Calu3 (cell line): Measurements from ENCODE around the gene CUL5. TPM values are rescaled to one million over a fixed set of nuclear protein-coding genes. Genes with fewer than 3 reads are reported as not detected.

Experiments
- BruUV-seq: library from RNA; stranded (reverse); fragments of 400-500 nt; replicated peaks from 2 replicates; lab custom pipeline; 2021; lab: Mats Ljungman, UMichigan
- CTCF ChIA-PET: fragments of 300-600 bp; sonication (Branson Sonifier 250); formaldehyde crosslinking; loops from one replicate; lab custom pipeline; 2022; ENCODE audit warnings: antibody characterized with exemption; lab: Charles Lee
- DNase-seq: peaks from one replicate; pipeline ENCODE4 v3.0.0; 2022
- H3K27ac Mint-ChIP-seq: one replicate; pipeline ENCODE4 v1.8.0; 2022; ENCODE audit warnings: mixed read lengths; ENCODE audit not compliant: unreplicated experiment
- H3K27me3 Mint-ChIP-seq: one replicate; pipeline ENCODE4 v1.8.0; 2022; ENCODE audit warnings: mixed read lengths; ENCODE audit not compliant: unreplicated experiment
- H3K36me3 Mint-ChIP-seq: one replicate; pipeline ENCODE4 v1.8.0; 2022; ENCODE audit warnings: mild to moderate bottlenecking, moderate library complexity, mixed read lengths; ENCODE audit not compliant: insufficient read depth, unreplicated experiment
- H3K4me1 Mint-ChIP-seq: one replicate; pipeline ENCODE4 v1.8.0; 2022; ENCODE audit warnings: mild to moderate bottlenecking, low read depth, mixed read lengths; ENCODE audit not compliant: unreplicated experiment
- H3K4me3 Mint-ChIP-seq: one replicate; pipeline ENCODE4 v1.8.0; 2022; ENCODE audit warnings: mild to moderate bottlenecking, low read depth, moderate library complexity, mixed read lengths; ENCODE audit not compliant: unreplicated experiment
- H3K9me3 Mint-ChIP-seq: one replicate; pipeline ENCODE4 v1.8.0; 2022; ENCODE audit warnings: low read depth, mixed read lengths; ENCODE audit not compliant: unreplicated experiment
- intact Hi-C: fragments of 100-400 bp; cut with micrococcal nuclease; formaldehyde crosslinking; loops from one replicate; pipeline ENCODE4 v1.10.0; 2022; ENCODE audit not compliant: unreplicated experiment
- total RNA-seq: library from RNA; stranded (reverse); gene quantifications from 2 replicates; pipeline ENCODE4 v1.2.3, GENCODE V29; 2022
- TF ChIP-seq, protein P1 (sequence below): fragments of 200-600 bp; IDR thresholded peaks from one replicate; pipeline ENCODE4 v1.8.0; 2022; ENCODE audit warnings: antibody characterized with exemption; ENCODE audit not compliant: unreplicated experiment

CUL5 gene
- total RNA-seq, 1 experiment from 2014 or later = 17.2 TPM

DNA sequence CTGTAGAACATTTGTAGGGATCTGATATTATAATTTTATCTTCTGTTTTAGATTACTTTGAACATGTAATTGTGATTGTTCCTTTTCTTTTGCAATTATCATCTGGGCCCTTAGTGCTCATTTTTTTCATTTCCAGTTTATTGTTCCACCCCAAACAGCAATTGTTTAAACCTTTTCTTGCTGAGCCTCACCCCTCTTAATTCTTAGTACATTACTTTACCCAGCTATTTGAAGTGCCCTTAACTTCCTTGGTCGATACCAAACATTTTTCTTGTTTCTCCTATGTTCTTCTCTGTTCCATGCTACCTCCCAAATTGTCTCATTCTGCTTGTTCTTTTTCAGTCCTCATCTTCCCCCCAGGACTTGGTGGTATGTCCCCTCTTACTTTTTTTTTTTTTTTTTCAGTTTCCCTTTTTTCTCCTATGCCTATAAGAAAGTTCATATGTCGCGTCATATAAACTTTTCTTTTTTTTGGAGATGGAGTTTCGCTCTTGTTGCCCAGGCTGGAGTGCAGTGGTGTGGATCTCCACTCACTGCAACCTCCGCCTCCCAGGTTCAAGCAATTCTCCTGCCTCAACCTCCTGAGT is 3.5 kb downstream of the CUL5 start:
- H3K36me3 Mint-ChIP-seq = peaks cover 20% of the 10 kb centered on the region

DNA sequence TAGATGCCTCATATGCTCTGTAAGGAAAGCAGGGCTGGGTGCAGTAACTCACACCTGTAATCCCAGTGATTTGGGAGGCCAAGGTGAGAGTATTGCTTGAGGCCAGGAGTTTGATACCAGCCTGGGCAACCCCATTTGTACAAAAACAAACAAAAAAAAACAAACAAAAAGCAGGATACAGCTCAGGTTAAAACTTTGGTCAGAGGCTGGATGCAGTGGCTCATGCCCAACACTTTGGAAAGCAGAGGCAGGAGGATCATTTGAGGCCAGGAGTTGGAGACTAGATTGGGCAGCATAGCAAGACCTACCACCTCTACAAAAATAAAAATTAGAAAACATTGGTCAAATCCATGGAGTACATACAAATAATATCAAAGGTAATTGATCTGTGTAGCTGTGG is 7.9 kb downstream of the CUL5 start:
- H3K4me3 Mint-ChIP-seq = no peak overlapping the region
- DNase-seq = no peak
- no peak overlapping the region for H3K27ac Mint-ChIP-seq
- no peaks in the 10 kb centered on the region for H3K36me3 Mint-ChIP-seq
- TF ChIP-seq, protein P1, sequence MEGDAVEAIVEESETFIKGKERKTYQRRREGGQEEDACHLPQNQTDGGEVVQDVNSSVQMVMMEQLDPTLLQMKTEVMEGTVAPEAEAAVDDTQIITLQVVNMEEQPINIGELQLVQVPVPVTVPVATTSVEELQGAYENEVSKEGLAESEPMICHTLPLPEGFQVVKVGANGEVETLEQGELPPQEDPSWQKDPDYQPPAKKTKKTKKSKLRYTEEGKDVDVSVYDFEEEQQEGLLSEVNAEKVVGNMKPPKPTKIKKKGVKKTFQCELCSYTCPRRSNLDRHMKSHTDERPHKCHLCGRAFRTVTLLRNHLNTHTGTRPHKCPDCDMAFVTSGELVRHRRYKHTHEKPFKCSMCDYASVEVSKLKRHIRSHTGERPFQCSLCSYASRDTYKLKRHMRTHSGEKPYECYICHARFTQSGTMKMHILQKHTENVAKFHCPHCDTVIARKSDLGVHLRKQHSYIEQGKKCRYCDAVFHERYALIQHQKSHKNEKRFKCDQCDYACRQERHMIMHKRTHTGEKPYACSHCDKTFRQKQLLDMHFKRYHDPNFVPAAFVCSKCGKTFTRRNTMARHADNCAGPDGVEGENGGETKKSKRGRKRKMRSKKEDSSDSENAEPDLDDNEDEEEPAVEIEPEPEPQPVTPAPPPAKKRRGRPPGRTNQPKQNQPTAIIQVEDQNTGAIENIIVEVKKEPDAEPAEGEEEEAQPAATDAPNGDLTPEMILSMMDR = no peak
- intact Hi-C loops = no loop called here
- H3K4me1 Mint-ChIP-seq = no peaks in the 10 kb centered on the region
- CTCF ChIA-PET = no interaction called here
- H3K9me3 Mint-ChIP-seq = no peaks in the 10 kb centered on the region
- no peaks in the 10 kb centered on the region for H3K27me3 Mint-ChIP-seq
- no TSS peak for BruUV-seq

More for the DNA sequence above, 3.5 kb downstream of the CUL5 start:
- Mint-ChIP-seq H3K4me1 (no peaks in the 10 kb centered on the region), H3K9me3 (no peaks in the 10 kb centered on the region), H3K27me3 (no peaks in the 10 kb centered on the region), H3K27ac (no peak overlapping the region), H3K4me3 (no peak overlapping the region)
- TF ChIP-seq, protein P1 = no peak
- CTCF ChIA-PET = interaction anchor here (0.7 kb wide), 2 partner anchors 62 to 212 kb away, joined by 3 to 4 read pairs; no protein-coding TSS in a partner anchor
- no TSS peak for BruUV-seq
- no peak for DNase-seq
- intact Hi-C loops = no loop called here

DNA sequence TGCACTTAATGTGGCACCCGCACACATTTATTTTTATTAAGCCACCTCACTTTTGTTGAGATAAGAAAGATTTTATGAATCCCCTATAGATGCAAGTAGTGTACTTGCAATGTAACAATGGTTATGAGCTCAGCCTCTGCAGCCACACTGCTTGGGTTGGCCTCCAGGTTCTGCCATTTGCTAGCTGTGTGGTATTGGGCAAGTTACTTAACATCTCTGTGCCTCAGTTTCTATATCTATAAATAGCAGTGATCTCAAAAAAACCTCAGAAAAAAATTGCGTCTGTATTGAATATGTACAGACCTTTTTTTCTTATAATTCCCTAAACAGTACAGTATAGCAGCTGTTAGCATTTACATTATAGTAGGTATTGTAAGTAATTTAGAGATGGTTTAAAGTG is 10.0 kb downstream of the CUL5 start:
- Mint-ChIP-seq H3K4me3 (no peak overlapping the region), H3K27ac (no peak overlapping the region), H3K36me3 (no peaks in the 10 kb centered on the region), H3K27me3 (no peaks in the 10 kb centered on the region), H3K4me1 (no peaks in the 10 kb centered on the region), H3K9me3 (no peaks in the 10 kb centered on the region)
- BruUV-seq = no TSS peak
- TF ChIP-seq, protein P1 = no peak
- intact Hi-C loops = no loop called here
- CTCF ChIA-PET = interaction anchor here (0.5 kb wide), 1 partner anchor 691 kb away, joined by 7 read pairs; no protein-coding TSS in a partner anchor
- no peak for DNase-seq

DNA sequence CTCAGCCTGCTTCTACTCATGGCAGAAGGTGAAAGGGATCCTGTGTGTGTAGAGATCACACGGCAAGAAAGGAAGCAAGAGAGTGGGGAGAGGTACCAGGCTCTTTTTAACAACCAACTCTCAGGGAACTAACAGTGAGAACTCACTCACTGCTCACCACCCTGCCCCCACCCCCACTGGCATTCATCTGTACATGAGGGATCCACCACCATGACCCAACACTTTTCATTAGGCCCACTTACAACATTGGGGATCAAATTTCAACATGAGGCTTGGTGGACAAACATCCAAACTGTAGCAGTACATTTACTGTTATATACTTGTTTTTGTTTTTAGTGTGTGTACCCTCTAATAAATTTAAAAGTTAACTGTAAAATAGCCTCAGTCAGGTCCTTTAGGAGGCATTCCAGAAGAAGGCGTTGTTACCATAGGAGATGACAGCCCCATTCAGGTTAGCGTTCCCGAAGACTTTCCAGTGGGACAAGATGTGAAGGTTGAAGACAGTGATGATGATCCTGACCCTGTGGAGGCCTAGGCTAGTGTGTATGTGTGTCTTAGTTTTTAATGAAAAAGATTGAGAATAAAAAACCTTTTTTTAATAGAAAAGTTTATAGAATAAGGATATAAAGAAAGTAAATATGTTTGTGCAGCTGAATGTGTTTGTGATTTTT is 11.3 kb downstream of the CUL5 start:
- Mint-ChIP-seq H3K9me3 (no peaks in the 10 kb centered on the region), H3K27me3 (no peaks in the 10 kb centered on the region), H3K36me3 (no peaks in the 10 kb centered on the region), H3K4me1 (no peaks in the 10 kb centered on the region), H3K4me3 (no peak overlapping the region), H3K27ac (no peak overlapping the region)
- DNase-seq = no peak
- BruUV-seq = no TSS peak
- CTCF ChIA-PET = interaction anchor here (1.5 kb wide), 1 partner anchor 17 kb away, joined by 3 read pairs; no protein-coding TSS in a partner anchor
- TF ChIP-seq, protein P1 = no peak
- intact Hi-C loops = no loop called here
